Stimulated activated CD4-positive, alpha-beta T cell treated with anti-CD3 and anti-CD28 coated beads, TNF-alpha, amount 100 ng/mL, for 4 hours (primary cell): ENCODE measurements around the gene C1QTNF12.

Source experiments
- DNase-seq, 3 experiments: peaks; one replicate each; pipeline ENCODE4 v3.0.0-alpha.2; 2020; ENCODE audit warnings: low read depth in 3 of 3

C1QTNF12 gene

GRCh38 chr1:1240822-1241587 lies 5.5 kb downstream of the C1QTNF12 start:
- DNase-seq, result no peak

GRCh38 chr1:1240348-1240732 lies 6.2 kb downstream of the C1QTNF12 start:
- DNase-seq, result no peak

GRCh38 chr1:1239614-1240347 lies 6.7 kb downstream of the C1QTNF12 start:
- DNase-seq, result no peak

GRCh38 chr1:1239227-1239613 lies 7.3 kb downstream of the C1QTNF12 start:
- DNase-seq, result no peak

GRCh38 chr1:1238702-1239178 lies 7.8 kb downstream of the C1QTNF12 start:
- no peak for DNase-seq

- no peak for DNase-seq
Observed at GRCh38 chr1:1237874-1238701, 8.4 kb downstream of the C1QTNF12 start.

GRCh38 chr1:1236945-1237873 lies 9.3 kb downstream of the C1QTNF12 start:
- no peak for DNase-seq

- DNase-seq, result no peak
Observed at GRCh38 chr1:1236176-1236763, 10.3 kb downstream of the C1QTNF12 start.

GRCh38 chr1:1235016-1235744 lies 11.3 kb downstream of the C1QTNF12 start:
- no peak for DNase-seq

GRCh38 chr1:1234180-1234808 lies 12.2 kb downstream of the C1QTNF12 start:
- DNase-seq, result no peak

GRCh38 chr1:1233567-1233892 lies 13.0 kb downstream of the C1QTNF12 start:
- no peak for DNase-seq

GRCh38 chr1:1232796-1233566 lies 13.5 kb downstream of the C1QTNF12 start:
- DNase-seq, result no peak

- DNase-seq, result no peak
Observed at GRCh38 chr1:1232208-1232795, 14.2 kb downstream of the C1QTNF12 start, which contains the start of gene B3GALT6. B3GALT6 (plus strand) TSS chr1:1232237; CDS start chr1:1232279, 42 bp downstream.

GRCh38 chr1:1231400-1232207 lies 14.9 kb downstream of the C1QTNF12 start, which contains the start of gene SDF4:
SDF4 (minus strand) TSS chr1:1232001; CDS start chr1:1228772, 3,229 bp downstream.
- DNase-seq, result peak; percentile 93 to 94 (median 93)

- DNase-seq, result no peak
Observed at GRCh38 chr1:1230656-1231399, 15.7 kb downstream of the C1QTNF12 start.

GRCh38 chr1:1229770-1230169 lies 16.8 kb downstream of the C1QTNF12 start:
- no peak for DNase-seq
